Thyroid gland (tissue), 4 donors: ENCODE results near the gene PPP2R1A.

Experiments
- POLR2A ChIP-seq, 2 donors: fragments of 450-650 bp; IDR thresholded peaks; one replicate each; pipeline ENCODE4 v1.6.1; 2017; ENCODE audit warnings: antibody characterized with exemption in 2 of 2, mild to moderate bottlenecking in 2 of 2, moderate library complexity in 1 of 2
- TF ChIP-seq, protein P1 (sequence below), 6 experiments: fragments of 200-600 bp in 3 of 6; fragments of 450-650 bp in 3 of 6; sonication (generic) in 3 of 6; IDR thresholded peaks; one replicate each; pipeline ENCODE4 v1.5.1; 2016 to 2019; ENCODE audit warnings: antibody characterized with exemption in 6 of 6, mild to moderate bottlenecking in 2 of 6, inconsistent platforms in 1 of 6, moderate library complexity in 1 of 6

DNA sequence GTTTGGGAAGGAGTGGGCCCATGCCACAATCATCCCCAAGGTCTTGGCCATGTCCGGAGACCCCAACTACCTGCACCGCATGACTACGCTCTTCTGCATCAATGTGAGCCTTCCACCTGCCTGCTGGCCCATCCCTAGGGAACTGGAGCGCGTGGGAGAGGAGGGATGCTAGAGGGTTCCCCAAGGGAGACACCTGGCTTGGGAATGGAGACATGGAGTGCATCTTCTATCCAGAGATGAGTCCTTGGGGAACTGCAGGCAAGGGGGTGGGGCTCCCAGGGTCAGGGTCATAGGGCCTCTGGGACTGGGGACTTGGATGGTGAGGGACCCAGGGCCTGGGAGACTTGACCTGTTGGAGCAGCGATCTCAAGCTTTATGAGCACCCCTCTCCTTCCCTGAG lies 31.2 kb downstream of the PPP2R1A start:
- TF ChIP-seq, protein P1, sequence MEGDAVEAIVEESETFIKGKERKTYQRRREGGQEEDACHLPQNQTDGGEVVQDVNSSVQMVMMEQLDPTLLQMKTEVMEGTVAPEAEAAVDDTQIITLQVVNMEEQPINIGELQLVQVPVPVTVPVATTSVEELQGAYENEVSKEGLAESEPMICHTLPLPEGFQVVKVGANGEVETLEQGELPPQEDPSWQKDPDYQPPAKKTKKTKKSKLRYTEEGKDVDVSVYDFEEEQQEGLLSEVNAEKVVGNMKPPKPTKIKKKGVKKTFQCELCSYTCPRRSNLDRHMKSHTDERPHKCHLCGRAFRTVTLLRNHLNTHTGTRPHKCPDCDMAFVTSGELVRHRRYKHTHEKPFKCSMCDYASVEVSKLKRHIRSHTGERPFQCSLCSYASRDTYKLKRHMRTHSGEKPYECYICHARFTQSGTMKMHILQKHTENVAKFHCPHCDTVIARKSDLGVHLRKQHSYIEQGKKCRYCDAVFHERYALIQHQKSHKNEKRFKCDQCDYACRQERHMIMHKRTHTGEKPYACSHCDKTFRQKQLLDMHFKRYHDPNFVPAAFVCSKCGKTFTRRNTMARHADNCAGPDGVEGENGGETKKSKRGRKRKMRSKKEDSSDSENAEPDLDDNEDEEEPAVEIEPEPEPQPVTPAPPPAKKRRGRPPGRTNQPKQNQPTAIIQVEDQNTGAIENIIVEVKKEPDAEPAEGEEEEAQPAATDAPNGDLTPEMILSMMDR (IDR thresholded peaks at IDR 0.05): no peak
- no peak for TF ChIP-seq POLR2A (IDR thresholded peaks at IDR 0.05)
